ENCODE measurements around the gene SEC14L6.

DNA sequence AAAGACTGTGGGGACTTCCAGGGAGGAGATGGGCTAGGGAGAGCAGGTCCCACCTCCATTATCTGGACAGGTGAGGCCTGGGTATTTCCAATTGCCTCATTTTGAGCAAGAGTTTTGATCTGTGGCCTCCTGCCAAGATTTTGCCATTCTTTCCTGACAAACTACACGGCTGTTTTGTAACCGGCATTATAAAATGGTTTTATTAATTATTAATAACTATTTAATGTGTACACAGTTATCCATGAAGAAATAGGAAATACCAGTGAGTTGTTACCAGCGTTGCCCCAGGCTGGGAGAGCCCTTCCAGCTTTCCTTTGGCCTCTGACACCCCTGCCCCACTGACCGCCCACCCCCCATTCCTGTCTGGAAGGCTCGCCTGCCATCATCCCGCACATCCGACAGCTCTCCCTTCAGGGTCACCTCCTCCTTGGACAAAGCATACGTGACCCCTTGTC, 59.9 kb downstream of the SEC14L6 start:
- TF ChIP-seq, protein P1, sequence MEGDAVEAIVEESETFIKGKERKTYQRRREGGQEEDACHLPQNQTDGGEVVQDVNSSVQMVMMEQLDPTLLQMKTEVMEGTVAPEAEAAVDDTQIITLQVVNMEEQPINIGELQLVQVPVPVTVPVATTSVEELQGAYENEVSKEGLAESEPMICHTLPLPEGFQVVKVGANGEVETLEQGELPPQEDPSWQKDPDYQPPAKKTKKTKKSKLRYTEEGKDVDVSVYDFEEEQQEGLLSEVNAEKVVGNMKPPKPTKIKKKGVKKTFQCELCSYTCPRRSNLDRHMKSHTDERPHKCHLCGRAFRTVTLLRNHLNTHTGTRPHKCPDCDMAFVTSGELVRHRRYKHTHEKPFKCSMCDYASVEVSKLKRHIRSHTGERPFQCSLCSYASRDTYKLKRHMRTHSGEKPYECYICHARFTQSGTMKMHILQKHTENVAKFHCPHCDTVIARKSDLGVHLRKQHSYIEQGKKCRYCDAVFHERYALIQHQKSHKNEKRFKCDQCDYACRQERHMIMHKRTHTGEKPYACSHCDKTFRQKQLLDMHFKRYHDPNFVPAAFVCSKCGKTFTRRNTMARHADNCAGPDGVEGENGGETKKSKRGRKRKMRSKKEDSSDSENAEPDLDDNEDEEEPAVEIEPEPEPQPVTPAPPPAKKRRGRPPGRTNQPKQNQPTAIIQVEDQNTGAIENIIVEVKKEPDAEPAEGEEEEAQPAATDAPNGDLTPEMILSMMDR (IDR thresholded peaks at IDR 0.05): no peak
- no peak for TF ChIP-seq POLR2A (IDR thresholded peaks at IDR 0.05)
- no peak for TF ChIP-seq POLR2AphosphoS5 (IDR thresholded peaks at IDR 0.05; ENCODE audit: insufficient read depth in 1 of 2, low read depth in 1 of 2)
